Measurements from ENCODE around the gene EPHB3. TPM values are rescaled to one million over a fixed set of nuclear protein-coding genes. Genes with fewer than 3 reads are reported as not detected.

Gene EPHB3
- total RNA-seq, 4 donors from 2014 or later = 6.0 to 59.4 (median 17.2) TPM

GRCh38 chr3:184545769-184546168 is 15.8 kb upstream of the EPHB3 start:
- Histone ChIP-seq H3K4me1 (peaks cover 0 to 10% (median 0%) of the 10 kb centered on the region in 4 donors), H3K36me3 (no peaks in the 10 kb centered on the region), H3K9me3 (no peaks in the 10 kb centered on the region), H3K27ac (no peak overlapping the region), H3K27me3 (no peaks in the 10 kb centered on the region), H3K4me3 (no peak overlapping the region)
- no peak for TF ChIP-seq CTCF (IDR thresholded peaks at IDR 0.05)
- no peak for TF ChIP-seq POLR2A (IDR thresholded peaks at IDR 0.05)
- DNase-seq = peak in 1 of 3 donors; percentile 10

- Histone ChIP-seq H3K27me3 (no peaks in the 10 kb centered on the region), H3K4me1 (peaks cover 0 to 10% (median 0%) of the 10 kb centered on the region in 4 donors), H3K9me3 (no peaks in the 10 kb centered on the region), H3K36me3 (no peaks in the 10 kb centered on the region), H3K27ac (no peak overlapping the region), H3K4me3 (no peak overlapping the region)
- peak in 2 of 3 donors; percentile 48 to 49 for DNase-seq
- no peak for TF ChIP-seq POLR2A (IDR thresholded peaks at IDR 0.05)
- no peak for TF ChIP-seq CTCF (IDR thresholded peaks at IDR 0.05)
These were observed 15.3 kb upstream of the EPHB3 start for GRCh38 chr3:184546252-184546651.

- no peak overlapping the region for H3K27ac ChIP-seq
- H3K4me1 ChIP-seq = peaks cover 0 to 4% (median 0%) of the 10 kb centered on the region in 4 donors
- H3K4me3 ChIP-seq = no peak overlapping the region
- no peak for TF ChIP-seq CTCF (IDR thresholded peaks at IDR 0.05)
- TF ChIP-seq POLR2A (IDR thresholded peaks at IDR 0.05) = no peak
- H3K27me3 ChIP-seq = no peaks in the 10 kb centered on the region
- peak in 1 of 3 donors; percentile 39 for DNase-seq
- H3K36me3 ChIP-seq = no peaks in the 10 kb centered on the region
- no peaks in the 10 kb centered on the region for H3K9me3 ChIP-seq
These were observed 11.6 kb upstream of the EPHB3 start for GRCh38 chr3:184549796-184550577.

- H3K9me3 ChIP-seq = no peaks in the 10 kb centered on the region
- H3K27ac ChIP-seq = no peak overlapping the region
- H3K36me3 ChIP-seq = no peaks in the 10 kb centered on the region
- peak in 1 of 3 donors; percentile 15 for DNase-seq
- no peak overlapping the region for H3K4me3 ChIP-seq
- no peaks in the 10 kb centered on the region for H3K27me3 ChIP-seq
- no peak for TF ChIP-seq CTCF (IDR thresholded peaks at IDR 0.05)
- no peak for TF ChIP-seq POLR2A (IDR thresholded peaks at IDR 0.05)
- peaks cover 0 to 6% (median 0%) of the 10 kb centered on the region in 4 donors for H3K4me1 ChIP-seq
These were observed 10.5 kb upstream of the EPHB3 start for GRCh38 chr3:184551103-184551502.

- Histone ChIP-seq H3K27ac (no peak overlapping the region), H3K9me3 (no peaks in the 10 kb centered on the region), H3K4me3 (no peak overlapping the region), H3K27me3 (no peaks in the 10 kb centered on the region), H3K36me3 (no peaks in the 10 kb centered on the region), H3K4me1 (peaks cover 0 to 10% (median 0%) of the 10 kb centered on the region in 4 donors)
- TF ChIP-seq POLR2A (IDR thresholded peaks at IDR 0.05) (no peak), CTCF (IDR thresholded peaks at IDR 0.05) (no peak)
- peak in 1 of 3 donors; percentile 10 for DNase-seq
These were observed 9.8 kb upstream of the EPHB3 start for GRCh38 chr3:184551614-184552256.
